ENCODE measurements around the gene SERPINB12. TPM values are rescaled to one million over a fixed set of nuclear protein-coding genes. Genes with fewer than 3 reads are reported as not detected.
A peak's percentile ranks its signal among the peaks of the same experiment; 100 is the strongest.

SERPINB12 gene
- total and polyA plus RNA-seq, 5 donors from 2014 or later, result not detected

DNA sequence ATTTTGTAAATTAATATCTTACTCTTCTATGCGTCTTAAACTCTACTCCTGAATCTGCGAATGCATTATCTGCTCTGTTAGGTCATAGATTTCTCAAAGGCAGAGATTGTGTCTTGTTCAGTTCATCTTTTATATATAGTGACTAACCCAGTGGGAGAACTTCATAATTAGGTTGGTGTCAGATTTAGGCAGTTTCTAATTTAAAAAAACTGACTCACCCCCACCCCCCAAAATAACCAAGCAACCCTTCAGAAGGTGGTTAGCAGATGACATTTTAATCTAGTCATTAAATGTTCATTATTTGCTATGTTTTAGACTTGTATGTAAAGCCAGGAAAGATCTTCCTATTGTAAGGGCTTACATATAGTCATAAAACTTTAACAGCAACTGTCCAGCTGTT lies 10.4 kb downstream of the SERPINB12 start:
- Mint-ChIP-seq H3K4me3 (no peak overlapping the region), H3K27me3 (peaks cover 15% of the 10 kb centered on the region), H3K36me3 (no peaks in the 10 kb centered on the region), H3K27ac (peak overlapping the region in 1 of 3 donors; percentile 30), H3K4me1 (no peaks in the 10 kb centered on the region), H3K9me3 (peaks cover 0 to 1% (median 0%) of the 10 kb centered on the region in 7 donors)
- Histone ChIP-seq H3K4me1 (ENCODE audit: control insufficient read depth, insufficient read depth, low read length, poor library complexity, severe bottlenecking) (no peaks in the 10 kb centered on the region), H3K27ac (ENCODE audit: insufficient read depth, low read length, poor library complexity, severe bottlenecking) (no peak overlapping the region), H3K27me3 (ENCODE audit: control insufficient read depth, insufficient read depth, low read length) (peaks cover 10% of the 10 kb centered on the region), H3K9me3 (ENCODE audit: control insufficient read depth in 2 of 2, low read length in 2 of 2) (no peaks in the 10 kb centered on the region), H3K36me3 (ENCODE audit: control insufficient read depth, insufficient read depth, low read length) (no peaks in the 10 kb centered on the region), H3K4me3 (ENCODE audit: low read depth, low read length) (no peak overlapping the region)
- DNase-seq, result no peak
- ATAC-seq (ENCODE audit: low read depth in 2 of 2), result no peak

- H3K4me3 ChIP-seq (ENCODE audit: low read depth, low read length), result no peak overlapping the region
- DNase-seq, result no peak
- Mint-ChIP-seq H3K4me3 (no peak overlapping the region), H3K36me3 (no peaks in the 10 kb centered on the region), H3K27me3 (peaks cover 10% of the 10 kb centered on the region), H3K27ac (no peak overlapping the region), H3K4me1 (no peaks in the 10 kb centered on the region), H3K9me3 (peaks cover 0 to 1% (median 0%) of the 10 kb centered on the region in 7 donors)
- H3K27me3 ChIP-seq (ENCODE audit: control insufficient read depth, insufficient read depth, low read length), result peaks cover 10% of the 10 kb centered on the region
- H3K27ac ChIP-seq (ENCODE audit: insufficient read depth, low read length, poor library complexity, severe bottlenecking), result no peak overlapping the region
- H3K36me3 ChIP-seq (ENCODE audit: control insufficient read depth, insufficient read depth, low read length), result no peaks in the 10 kb centered on the region
- ATAC-seq (ENCODE audit: low read depth in 2 of 2), result no peak
- H3K4me1 ChIP-seq (ENCODE audit: control insufficient read depth, insufficient read depth, low read length, poor library complexity, severe bottlenecking), result no peaks in the 10 kb centered on the region
- no peaks in the 10 kb centered on the region for H3K9me3 ChIP-seq (ENCODE audit: control insufficient read depth in 2 of 2, low read length in 2 of 2)
Measured at GRCh38 chr18:63553081-63553480, 10.9 kb downstream of the SERPINB12 start.

GRCh38 chr18:63559567-63560491 lies 17.7 kb downstream of the SERPINB12 start:
- H3K4me3 ChIP-seq (ENCODE audit: low read depth, low read length), result no peak overlapping the region
- Mint-ChIP-seq H3K4me1 (no peaks in the 10 kb centered on the region), H3K27ac (no peak overlapping the region), H3K36me3 (no peaks in the 10 kb centered on the region), H3K27me3 (peaks cover 8% of the 10 kb centered on the region), H3K9me3 (peaks cover 0 to 2% (median 0%) of the 10 kb centered on the region in 7 donors), H3K4me3 (no peak overlapping the region)
- H3K4me1 ChIP-seq (ENCODE audit: control insufficient read depth, insufficient read depth, low read length, poor library complexity, severe bottlenecking), result no peaks in the 10 kb centered on the region
- DNase-seq (no peak), ATAC-seq (ENCODE audit: low read depth in 2 of 2) (no peak)
- no peaks in the 10 kb centered on the region for H3K9me3 ChIP-seq (ENCODE audit: control insufficient read depth in 2 of 2, low read length in 2 of 2)
- no peaks in the 10 kb centered on the region for H3K27me3 ChIP-seq (ENCODE audit: control insufficient read depth, insufficient read depth, low read length)
- no peak overlapping the region for H3K27ac ChIP-seq (ENCODE audit: insufficient read depth, low read length, poor library complexity, severe bottlenecking)
- no peaks in the 10 kb centered on the region for H3K36me3 ChIP-seq (ENCODE audit: control insufficient read depth, insufficient read depth, low read length)

- H3K4me1 ChIP-seq (ENCODE audit: control insufficient read depth, insufficient read depth, low read length, poor library complexity, severe bottlenecking), result no peaks in the 10 kb centered on the region
- Mint-ChIP-seq H3K4me3 (no peak overlapping the region), H3K9me3 (peaks cover 0 to 2% (median 0%) of the 10 kb centered on the region in 7 donors), H3K27ac (no peak overlapping the region), H3K36me3 (no peaks in the 10 kb centered on the region), H3K4me1 (no peaks in the 10 kb centered on the region), H3K27me3 (peaks cover 8% of the 10 kb centered on the region)
- no peaks in the 10 kb centered on the region for H3K27me3 ChIP-seq (ENCODE audit: control insufficient read depth, insufficient read depth, low read length)
- ATAC-seq (ENCODE audit: low read depth in 2 of 2) (no peak), DNase-seq (no peak)
- H3K9me3 ChIP-seq (ENCODE audit: control insufficient read depth in 2 of 2, low read length in 2 of 2), result no peaks in the 10 kb centered on the region
- H3K36me3 ChIP-seq (ENCODE audit: control insufficient read depth, insufficient read depth, low read length), result no peaks in the 10 kb centered on the region
- no peak overlapping the region for H3K4me3 ChIP-seq (ENCODE audit: low read depth, low read length)
- no peak overlapping the region for H3K27ac ChIP-seq (ENCODE audit: insufficient read depth, low read length, poor library complexity, severe bottlenecking)
Measured at GRCh38 chr18:63562284-63562683, 20.1 kb downstream of the SERPINB12 start.

- peaks cover 0 to 2% (median 0%) of the 10 kb centered on the region in 7 donors for H3K9me3 Mint-ChIP-seq
- Histone ChIP-seq H3K4me3 (ENCODE audit: low read depth, low read length) (no peak overlapping the region), H3K27ac (ENCODE audit: insufficient read depth, low read length, poor library complexity, severe bottlenecking) (no peak overlapping the region), H3K27me3 (ENCODE audit: control insufficient read depth, insufficient read depth, low read length) (no peaks in the 10 kb centered on the region), H3K36me3 (ENCODE audit: control insufficient read depth, insufficient read depth, low read length) (no peaks in the 10 kb centered on the region), H3K4me1 (ENCODE audit: control insufficient read depth, insufficient read depth, low read length, poor library complexity, severe bottlenecking) (no peaks in the 10 kb centered on the region), H3K9me3 (ENCODE audit: control insufficient read depth in 2 of 2, low read length in 2 of 2) (no peaks in the 10 kb centered on the region)
- no peak overlapping the region for H3K4me3 Mint-ChIP-seq
- ATAC-seq (ENCODE audit: low read depth in 2 of 2), result no peak
- no peaks in the 10 kb centered on the region for H3K36me3 Mint-ChIP-seq
- no peak overlapping the region for H3K27ac Mint-ChIP-seq
- H3K4me1 Mint-ChIP-seq, result no peaks in the 10 kb centered on the region
- no peak for DNase-seq
- peaks cover 8% of the 10 kb centered on the region for H3K27me3 Mint-ChIP-seq
Measured at GRCh38 chr18:63564021-63564420, 21.9 kb downstream of the SERPINB12 start.

DNA sequence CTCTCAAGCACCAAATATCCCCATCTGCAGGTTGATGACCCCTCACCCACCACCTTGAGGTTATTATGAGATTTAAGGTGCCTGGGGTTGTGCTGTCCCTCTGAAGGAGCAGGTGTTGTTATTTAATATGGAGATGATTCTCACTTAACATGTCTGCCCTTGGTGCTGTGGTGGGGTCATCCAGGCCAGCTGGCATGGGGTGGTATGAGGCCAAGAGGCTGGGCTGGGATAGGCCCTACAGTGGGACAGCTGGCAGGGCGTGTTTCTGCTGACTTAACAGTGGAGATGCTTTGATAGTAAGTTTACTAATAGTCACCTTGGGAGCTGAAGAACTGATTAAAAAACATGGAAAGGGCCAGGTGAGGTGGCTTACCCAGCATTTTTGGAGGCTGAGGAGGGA lies 22.4 kb downstream of the SERPINB12 start:
- Mint-ChIP-seq H3K4me1 (no peaks in the 10 kb centered on the region), H3K27me3 (peaks cover 8% of the 10 kb centered on the region), H3K36me3 (no peaks in the 10 kb centered on the region), H3K9me3 (peaks cover 0 to 2% (median 0%) of the 10 kb centered on the region in 7 donors), H3K27ac (no peak overlapping the region), H3K4me3 (no peak overlapping the region)
- Histone ChIP-seq H3K9me3 (ENCODE audit: control insufficient read depth in 2 of 2, low read length in 2 of 2) (no peaks in the 10 kb centered on the region), H3K27ac (ENCODE audit: insufficient read depth, low read length, poor library complexity, severe bottlenecking) (no peak overlapping the region), H3K27me3 (ENCODE audit: control insufficient read depth, insufficient read depth, low read length) (no peaks in the 10 kb centered on the region), H3K4me3 (ENCODE audit: low read depth, low read length) (no peak overlapping the region), H3K36me3 (ENCODE audit: control insufficient read depth, insufficient read depth, low read length) (no peaks in the 10 kb centered on the region), H3K4me1 (ENCODE audit: control insufficient read depth, insufficient read depth, low read length, poor library complexity, severe bottlenecking) (no peaks in the 10 kb centered on the region)
- DNase-seq (no peak), ATAC-seq (ENCODE audit: low read depth in 2 of 2) (no peak)

GRCh38 chr18:63567276-63567675 lies 25.1 kb downstream of the SERPINB12 start:
- peaks cover 0 to 2% (median 0%) of the 10 kb centered on the region in 7 donors for H3K9me3 Mint-ChIP-seq
- no peak overlapping the region for H3K27ac Mint-ChIP-seq
- ATAC-seq (ENCODE audit: low read depth in 2 of 2) (no peak), DNase-seq (no peak)
- Histone ChIP-seq H3K4me1 (ENCODE audit: control insufficient read depth, insufficient read depth, low read length, poor library complexity, severe bottlenecking) (no peaks in the 10 kb centered on the region), H3K27ac (ENCODE audit: insufficient read depth, low read length, poor library complexity, severe bottlenecking) (no peak overlapping the region), H3K4me3 (ENCODE audit: low read depth, low read length) (no peak overlapping the region), H3K9me3 (ENCODE audit: control insufficient read depth in 2 of 2, low read length in 2 of 2) (no peaks in the 10 kb centered on the region), H3K27me3 (ENCODE audit: control insufficient read depth, insufficient read depth, low read length) (no peaks in the 10 kb centered on the region), H3K36me3 (ENCODE audit: control insufficient read depth, insufficient read depth, low read length) (no peaks in the 10 kb centered on the region)
- no peak overlapping the region for H3K4me3 Mint-ChIP-seq
- peaks cover 2% of the 10 kb centered on the region for H3K27me3 Mint-ChIP-seq
- H3K4me1 Mint-ChIP-seq, result no peaks in the 10 kb centered on the region
- H3K36me3 Mint-ChIP-seq, result no peaks in the 10 kb centered on the region

- H3K27ac Mint-ChIP-seq, result no peak overlapping the region
- peaks cover 0 to 2% (median 0%) of the 10 kb centered on the region in 7 donors for H3K9me3 Mint-ChIP-seq
- H3K4me1 Mint-ChIP-seq, result no peaks in the 10 kb centered on the region
- peaks cover 5% of the 10 kb centered on the region for H3K27me3 Mint-ChIP-seq
- H3K4me3 Mint-ChIP-seq, result no peak overlapping the region
- no peaks in the 10 kb centered on the region for H3K36me3 Mint-ChIP-seq
- Histone ChIP-seq H3K9me3 (ENCODE audit: control insufficient read depth in 2 of 2, low read length in 2 of 2) (no peaks in the 10 kb centered on the region), H3K36me3 (ENCODE audit: control insufficient read depth, insufficient read depth, low read length) (no peaks in the 10 kb centered on the region), H3K27ac (ENCODE audit: insufficient read depth, low read length, poor library complexity, severe bottlenecking) (no peak overlapping the region), H3K27me3 (ENCODE audit: control insufficient read depth, insufficient read depth, low read length) (no peaks in the 10 kb centered on the region), H3K4me3 (ENCODE audit: low read depth, low read length) (no peak overlapping the region), H3K4me1 (ENCODE audit: control insufficient read depth, insufficient read depth, low read length, poor library complexity, severe bottlenecking) (no peaks in the 10 kb centered on the region)
- ATAC-seq (ENCODE audit: low read depth in 2 of 2) (no peak), DNase-seq (no peak)
Measured at GRCh38 chr18:63567825-63568224, 25.7 kb downstream of the SERPINB12 start.
